NCI-H2196 (cell line): Measurements from ENCODE around the gene PRPF19.

Source experiments
- DNase-seq: peaks from one replicate; lab custom pipeline; 2025; ENCODE audit not compliant: unreplicated experiment; lab: John Stamatoyannopoulos, UW

Gene PRPF19

GRCh38 chr11:60938500-60938899 lies 32.1 kb upstream of the PRPF19 start:
- no peak for DNase-seq

GRCh38 chr11:60937811-60938210 lies 31.4 kb upstream of the PRPF19 start:
- DNase-seq, result no peak

GRCh38 chr11:60937144-60937527 lies 30.8 kb upstream of the PRPF19 start:
- no peak for DNase-seq

GRCh38 chr11:60936467-60937143 lies 30.2 kb upstream of the PRPF19 start:
- no peak for DNase-seq

- DNase-seq, result no peak
Measured at GRCh38 chr11:60935676-60936442, 29.5 kb upstream of the PRPF19 start.

GRCh38 chr11:60934790-60935605 lies 28.6 kb upstream of the PRPF19 start:
- no peak for DNase-seq

- DNase-seq, result no peak
Measured at GRCh38 chr11:60934124-60934789, 27.9 kb upstream of the PRPF19 start.

- no peak for DNase-seq
Measured at GRCh38 chr11:60933416-60934123, 27.2 kb upstream of the PRPF19 start.

GRCh38 chr11:60932605-60933356 lies 26.4 kb upstream of the PRPF19 start:
- no peak for DNase-seq

GRCh38 chr11:60931917-60932316 lies 25.5 kb upstream of the PRPF19 start:
- no peak for DNase-seq

- no peak for DNase-seq
Measured at GRCh38 chr11:60930394-60930793, 24.0 kb upstream of the PRPF19 start.

GRCh38 chr11:60929764-60930163 lies 23.4 kb upstream of the PRPF19 start:
- DNase-seq, result no peak

- DNase-seq, result no peak
Measured at GRCh38 chr11:60928563-60929001, 22.2 kb upstream of the PRPF19 start.

GRCh38 chr11:60927600-60927999 lies 21.2 kb upstream of the PRPF19 start:
- DNase-seq, result no peak

GRCh38 chr11:60927061-60927592 lies 20.7 kb upstream of the PRPF19 start:
- DNase-seq, result no peak

- DNase-seq, result no peak
Measured at GRCh38 chr11:60926500-60926899, 20.1 kb upstream of the PRPF19 start.

- DNase-seq, result no peak
Measured at GRCh38 chr11:60925868-60926267, 19.5 kb upstream of the PRPF19 start.

- DNase-seq, result no peak
Measured at GRCh38 chr11:60924906-60925853, 18.8 kb upstream of the PRPF19 start.
